Suprapubic skin (tissue), 4 donors: Measurements from ENCODE around the gene PTPRH. TPM values are rescaled to one million over a fixed set of nuclear protein-coding genes. Genes with fewer than 3 reads are reported as not detected.

Experiments
- DNase-seq, 2 donors: peaks; one replicate each; pipeline ENCODE4 v3.0.0-alpha.2; 2019; ENCODE audit warnings: low spot score in 2 of 2
- H3K27ac ChIP-seq: fragments of 200-600 bp; sonication (generic); one replicate; pipeline ENCODE4 v1.5.1; 2019
- H3K27me3 ChIP-seq: fragments of 200-600 bp; sonication (generic); one replicate; pipeline ENCODE4 v1.5.1; 2019
- H3K36me3 ChIP-seq: fragments of 200-600 bp; sonication (generic); one replicate; pipeline ENCODE4 v1.5.1; 2019
- H3K4me1 ChIP-seq: fragments of 200-600 bp; sonication (generic); one replicate; pipeline ENCODE4 v1.5.1; 2019
- H3K4me3 ChIP-seq: fragments of 200-600 bp; sonication (generic); one replicate; pipeline ENCODE4 v1.5.1; 2019; ENCODE audit warnings: mild to moderate bottlenecking
- H3K9me3 ChIP-seq: fragments of 200-600 bp; sonication (generic); one replicate; pipeline ENCODE4 v1.5.1; 2019
- CTCF ChIP-seq, 2 donors: fragments of 200-600 bp in 1 of 2; fragments of 450-650 bp in 1 of 2; sonication (generic) in 1 of 2; IDR thresholded peaks; one replicate each; pipeline ENCODE4 v1.5.1; 2016 to 2019; ENCODE audit warnings: antibody characterized with exemption in 2 of 2, mild to moderate bottlenecking in 1 of 2, moderate library complexity in 1 of 2
- EP300 ChIP-seq: sonication (generic); formaldehyde crosslinking; IDR thresholded peaks from one replicate; pipeline ENCODE4 v1.6.1; 2017; ENCODE audit warnings: antibody characterized with exemption
- POLR2A ChIP-seq, 2 donors: fragments of 450-650 bp; IDR thresholded peaks; one replicate each; pipeline ENCODE4 v1.6.1; 2017; ENCODE audit warnings: antibody characterized with exemption in 2 of 2, mild to moderate bottlenecking in 2 of 2, moderate library complexity in 2 of 2
- POLR2AphosphoS5 ChIP-seq, 3 donors: sonication (generic); formaldehyde crosslinking; IDR thresholded peaks; one replicate each; pipeline ENCODE4 v1.6.1; 2017; ENCODE audit warnings: antibody characterized with exemption in 3 of 3
- WGBS: methylation state at CpG from one replicate; pipeline ENCODE4 v1.1.5; 2018; 5-methylcytosine and 5-hydroxymethylcytosine counted together
- total RNA-seq, 4 donors: library from RNA; depleted of rRNA; stranded (reverse); fragments of >200 nt; gene quantifications; one replicate each; pipeline ENCODE4 v1.1.0, GENCODE V29; 2016

Gene PTPRH
- 1 to 10 TPM in 2 of 4 donors, under 1 TPM in 1, not detected in 1; 0.34 to 1.4 (median 1.1) TPM for total RNA-seq

DNA sequence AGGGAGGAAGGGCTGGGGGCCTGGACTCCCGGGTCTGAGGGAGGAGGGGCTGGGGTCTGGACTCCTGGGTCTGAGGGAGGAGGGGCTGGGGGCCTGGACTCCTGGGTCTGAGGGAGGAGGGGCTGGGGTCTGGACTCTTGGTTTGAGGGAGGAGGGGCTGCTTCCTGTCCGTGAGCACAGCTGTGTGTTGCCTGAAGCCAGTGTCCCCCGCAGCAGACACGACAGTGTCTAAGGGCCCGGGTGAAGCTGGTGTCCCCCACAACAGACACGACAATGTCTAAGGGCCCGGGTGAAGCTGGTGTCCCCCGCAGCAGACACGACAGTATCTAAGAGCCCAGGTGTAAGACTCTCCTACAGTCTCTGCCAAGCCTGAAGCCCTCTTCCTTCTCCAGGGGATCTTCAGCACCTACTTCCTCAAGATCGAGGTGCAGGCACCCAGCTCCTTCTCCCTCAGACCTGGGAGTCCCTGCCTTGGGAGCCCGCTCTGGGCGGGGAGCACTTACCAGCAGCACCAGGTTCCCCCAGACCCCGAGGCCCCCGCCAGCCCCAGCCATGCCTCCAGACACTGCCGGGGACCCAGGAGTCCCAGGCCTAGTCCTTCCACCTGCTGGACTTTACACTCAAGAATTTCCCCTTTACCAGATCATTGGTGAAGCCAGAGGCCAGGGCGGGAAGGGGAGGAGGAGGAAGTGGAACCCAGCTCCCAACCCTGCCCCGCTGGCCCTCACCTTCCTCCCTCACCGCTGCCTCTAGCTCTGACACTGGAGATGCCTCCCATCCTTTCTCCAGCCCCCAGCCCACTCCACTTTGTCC is at the start of gene PTPRH:
Gene PTPRH, minus strand, starts transcription at position 622 of the 813 bp plus-strand sequence. Its CDS starts 68 bp downstream, at position 554.
- H3K4me3 ChIP-seq, result no peak within 1 kb of the TSS
- no peak within 1 kb of the TSS for H3K27ac ChIP-seq
- H3K9me3 ChIP-seq, result peaks cover 4% of the 10 kb centered on the region
- no peaks in the 10 kb centered on the region for H3K36me3 ChIP-seq
- 63% methylated on average over 9 of the region's 18 CpGs for WGBS
- peaks cover 4% of the 10 kb centered on the region for H3K27me3 ChIP-seq
- no peak for DNase-seq
- H3K4me1 ChIP-seq, result peaks cover 22% of the 10 kb centered on the region
- TF ChIP-seq CTCF (IDR thresholded peaks at IDR 0.05) (no peak), POLR2A (IDR thresholded peaks at IDR 0.05) (no peak), POLR2AphosphoS5 (IDR thresholded peaks at IDR 0.05) (no peak), EP300 (no peak)

GRCh38 chr19:55258476-55258827 is 49.2 kb upstream of the PTPRH start:
- H3K4me3 ChIP-seq, result peak overlapping the region; percentile 96
- H3K27me3 ChIP-seq, result no peaks in the 10 kb centered on the region
- DNase-seq, result peak in 1 of 2 donors; percentile 82
- peaks cover 53% of the 10 kb centered on the region for H3K4me1 ChIP-seq
- H3K36me3 ChIP-seq, result peaks cover 3% of the 10 kb centered on the region
- TF ChIP-seq POLR2A (IDR thresholded peaks at IDR 0.05) (no peak), EP300 (no peak), POLR2AphosphoS5 (IDR thresholded peaks at IDR 0.05) (no peak), CTCF (IDR thresholded peaks at IDR 0.05) (no peak)
- no CpG with 5 or more reads among the region's 53 CpGs for WGBS
- H3K9me3 ChIP-seq, result no peaks in the 10 kb centered on the region
- peak overlapping the region; percentile 88 for H3K27ac ChIP-seq

DNA sequence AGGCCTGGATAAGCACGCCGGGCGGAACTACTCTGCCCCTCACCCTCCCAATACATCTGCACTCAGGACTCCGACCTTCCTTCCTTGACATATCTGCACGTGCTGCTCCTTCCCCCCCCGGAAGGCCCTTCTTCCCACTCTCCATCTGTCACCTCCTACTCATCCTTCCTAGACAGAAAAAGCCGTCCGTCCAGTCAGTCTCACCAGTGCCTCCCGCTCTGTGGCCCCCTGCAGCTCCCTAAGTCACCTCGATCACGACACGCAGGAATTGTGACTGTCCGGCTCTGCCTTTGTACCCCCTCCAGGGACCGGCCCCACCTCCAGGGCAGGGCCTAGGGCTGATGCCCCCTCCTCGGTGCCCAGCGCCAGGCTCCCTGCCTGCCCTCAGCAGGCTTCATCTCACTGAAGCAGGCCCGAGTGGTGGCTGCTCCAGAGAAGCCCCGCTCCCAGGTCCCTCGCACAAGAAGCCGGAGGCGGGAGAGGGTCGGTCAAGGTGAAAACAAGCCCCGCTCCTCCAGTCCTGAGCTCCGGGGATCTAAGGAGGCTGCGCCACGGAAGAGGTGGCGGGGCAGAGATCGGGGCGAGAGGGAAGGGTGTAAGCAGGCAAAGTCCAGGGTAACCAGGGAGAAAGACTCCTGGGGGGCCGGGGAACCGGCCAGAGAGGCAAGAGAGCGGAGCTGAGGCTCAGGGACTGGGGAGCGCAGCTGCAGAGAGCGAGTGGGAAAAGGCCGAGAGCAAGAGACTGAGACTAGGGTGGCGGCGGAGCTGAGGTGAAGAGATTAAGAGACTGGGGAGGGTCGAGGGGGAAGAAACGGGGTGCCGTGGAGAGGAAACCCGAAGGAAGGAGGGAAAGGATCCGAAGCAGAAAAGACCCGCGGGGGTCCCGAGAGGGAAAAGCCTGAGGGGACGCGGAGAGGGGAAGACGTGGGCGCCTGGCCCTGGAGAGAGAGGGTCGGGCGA is 48.4 kb upstream of the PTPRH start:
- H3K9me3 ChIP-seq, result no peaks in the 10 kb centered on the region
- peak overlapping the region; percentile 96 for H3K4me3 ChIP-seq
- peak in 1 of 2 donors; percentile 76 for DNase-seq
- H3K27me3 ChIP-seq, result no peaks in the 10 kb centered on the region
- H3K4me1 ChIP-seq, result peaks cover 53% of the 10 kb centered on the region
- 4% methylated on average over 51 of the region's 51 CpGs for WGBS
- TF ChIP-seq CTCF (IDR thresholded peaks at IDR 0.05) (no peak), POLR2A (IDR thresholded peaks at IDR 0.05) (no peak), EP300 (no peak), POLR2AphosphoS5 (IDR thresholded peaks at IDR 0.05) (no peak)
- peak overlapping the region; percentile 88 for H3K27ac ChIP-seq
- H3K36me3 ChIP-seq, result peaks cover 3% of the 10 kb centered on the region

- TF ChIP-seq POLR2AphosphoS5 (IDR thresholded peaks at IDR 0.05), result no peak
- TF ChIP-seq CTCF (IDR thresholded peaks at IDR 0.05), result no peak
- no peak for TF ChIP-seq POLR2A (IDR thresholded peaks at IDR 0.05)
- TF ChIP-seq EP300, result no peak
- no peaks in the 10 kb centered on the region for H3K9me3 ChIP-seq
- peaks cover 62% of the 10 kb centered on the region for H3K4me1 ChIP-seq
- no peaks in the 10 kb centered on the region for H3K36me3 ChIP-seq
- no peaks in the 10 kb centered on the region for H3K27me3 ChIP-seq
- H3K4me3 ChIP-seq, result peak overlapping the region; percentile 96
- WGBS, result 37% methylated on average over 22 of the region's 22 CpGs
- H3K27ac ChIP-seq, result no peak overlapping the region
- no peak for DNase-seq
Observed at GRCh38 chr19:55256562-55257460, 47.5 kb upstream of the PTPRH start.
